GM12878 (cell line): ENCODE measurements around the gene MMP11. TPM values are rescaled to one million over a fixed set of nuclear protein-coding genes. Genes with fewer than 3 reads are reported as not detected.
A peak's percentile ranks its signal among the peaks of the same experiment; 100 is the strongest.

Source experiments
- ATAC-seq: fragments of 200-7000 bp; cut with Tn5 transposase; 3 replicates; pipeline ENCODE4 v1.9.1; 2020; ENCODE audit warnings: mild to moderate bottlenecking, moderate library complexity
- BruUV-seq: library from RNA; stranded (reverse); fragments of 400-500 nt; replicated peaks from 2 replicates; lab custom pipeline; 2021; lab: Mats Ljungman, UMichigan
- CTCF ChIA-PET: fragments of 300-600 bp; sonication (Branson Sonifier 250); formaldehyde crosslinking; extraction: SDS; loops from one replicate; lab custom pipeline; 2021; ENCODE audit warnings: inconsistent platforms; lab: Yijun Ruan, JAX
- POLR2A ChIA-PET: fragments of 350-600 bp; formaldehyde crosslinking; extraction: SDS; loops from one replicate; lab custom pipeline; 2021; ENCODE audit warnings: inconsistent platforms; lab: Charles Lee
- RAD21 ChIA-PET: fragments of 300-600 bp; sonication (Branson Sonifier 250); formaldehyde crosslinking; loops from one replicate; lab custom pipeline; 2023; ENCODE audit warnings: antibody characterized with exemption; ENCODE audit not compliant: unreplicated experiment; lab: Charles Lee
- SMC1A ChIA-PET: fragments of 300-600 bp; sonication (Branson Sonifier 250); formaldehyde crosslinking; loops from one replicate; lab custom pipeline; 2023; ENCODE audit not compliant: unreplicated experiment, uncharacterized antibody; lab: Charles Lee
- DNase-seq: peaks from one replicate; pipeline ENCODE4 v3.0.0-alpha.2; 2011; ENCODE audit warnings: low read depth, low spot score
- FAIRE-seq: peaks from 3 replicates; lab custom pipeline; 2011; peaks lifted over from hg19 to GRCh38; lab: Jason Lieb, UNC
- H2AFZ ChIP-seq: 2 replicates; pipeline ENCODE4 v1.6.0; 2011; ENCODE audit warnings: low read depth, low read length, control low read depth; ENCODE audit not compliant: control insufficient read depth
- H3K27ac ChIP-seq: 2 replicates; pipeline ENCODE4 v1.5.1; 2011; ENCODE audit warnings: control low read depth; ENCODE audit not compliant: control insufficient read depth, insufficient read depth
- H3K27me3 ChIP-seq, 2 experiments: replicated peaks in 1 of 2; 2 replicates each; pipeline versions ENCODE4 v1.6.0 to v1.6.1; 2011; ENCODE audit warnings: low read length in 1 of 2; ENCODE audit not compliant: control insufficient read depth in 2 of 2, insufficient read depth in 2 of 2
- H3K36me3 ChIP-seq, 2 experiments: 2 replicates each; pipeline ENCODE4 v1.5.1; 2011; ENCODE audit warnings: low read length in 1 of 2; ENCODE audit not compliant: control insufficient read depth in 2 of 2, insufficient read depth in 2 of 2
- H3K4me1 ChIP-seq: 2 replicates; pipeline ENCODE4 v1.6.1; 2011; ENCODE audit warnings: mild to moderate bottlenecking, low read length, moderate library complexity, mixed read lengths; ENCODE audit not compliant: control insufficient read depth, insufficient read depth
- H3K4me2 ChIP-seq: 2 replicates; pipeline ENCODE4 v1.6.0; 2011; ENCODE audit warnings: control low read depth; ENCODE audit not compliant: control insufficient read depth, insufficient read depth
- H3K4me3 ChIP-seq: fragments of 200-600 bp; sonication (generic); 2 replicates; pipeline ENCODE4 v1.5.1; 2016
- H3K79me2 ChIP-seq: 2 replicates; pipeline ENCODE4 v1.6.0; 2011; ENCODE audit warnings: low read length; ENCODE audit not compliant: control insufficient read depth, insufficient read depth
- H3K9ac ChIP-seq: 2 replicates; pipeline ENCODE4 v1.8.0; 2011; ENCODE audit warnings: low read length, control low read depth, mixed read lengths; ENCODE audit not compliant: control insufficient read depth, insufficient read depth
- H3K9me3 ChIP-seq: replicated peaks from 3 replicates; pipeline ENCODE4 v1.5.1; 2011; ENCODE audit warnings: mild to moderate bottlenecking, low read length; ENCODE audit not compliant: control insufficient read depth, insufficient read depth
- H4K20me1 ChIP-seq: 2 replicates; pipeline ENCODE4 v1.6.0; 2011; ENCODE audit not compliant: control insufficient read depth, insufficient read depth
- NFYA ChIP-seq: IDR thresholded peaks from 2 replicates; pipeline ENCODE4 v1.6.1; 2011; ENCODE audit warnings: low read depth, mild to moderate bottlenecking, low read length, improper control_type of control experiment, borderline replicate concordance
- POLR2A ChIP-seq: IDR thresholded peaks from 2 replicates; pipeline ENCODE4 v1.6.1; 2011; ENCODE audit warnings: low read depth, mild to moderate bottlenecking, low read length
- SUZ12 ChIP-seq: fragments of 200-600 bp; sonication (generic); IDR thresholded peaks from one replicate; pipeline ENCODE4 v1.6.1; 2018; ENCODE audit warnings: antibody characterized with exemption, mild to moderate bottlenecking; ENCODE audit not compliant: unreplicated experiment
- ZNF207 ChIP-seq: fragments of 450-650 bp; IDR thresholded peaks from 2 replicates; pipeline ENCODE4 v1.6.1; 2014; ENCODE audit warnings: antibody characterized with exemption, mild to moderate bottlenecking, borderline replicate concordance
- ZNF24 ChIP-seq: fragments of 450-650 bp; IDR thresholded peaks from 2 replicates; pipeline ENCODE4 v1.6.1; 2017; ENCODE audit warnings: antibody characterized with exemption, mild to moderate bottlenecking
- ZNF592 ChIP-seq: fragments of 450-650 bp; IDR thresholded peaks from 2 replicates; pipeline ENCODE4 v1.6.1; 2017; ENCODE audit warnings: mild to moderate bottlenecking, moderate library complexity
- WGBS: methylation state at CpG from one replicate; pipeline ENCODE4 v1.1.6; 2016; ENCODE audit warnings: low lambda C conversion rate; ENCODE audit not compliant: insufficient replicate concordance, insufficient coverage; ENCODE audit errors: missing lambda C conversion rate; 5-methylcytosine and 5-hydroxymethylcytosine counted together
- in situ Hi-C: fragments of 300-500 bp; cut with MboI; formaldehyde crosslinking; loops from 9 replicates; pipeline ENCODE4 v1.14.3; 2018; ENCODE audit warnings: mixed read lengths
- intact Hi-C: fragments of 100-400 bp; cut with micrococcal nuclease; formaldehyde crosslinking; loops from one replicate; pipeline ENCODE4 v1.14.2; 2022; ENCODE audit not compliant: unreplicated experiment
- polyA plus RNA-seq, 11 experiments: library from polyadenylated mRNA; depleted of rRNA in 4 of 11; unstranded in 6 of 11; stranded (reverse) in 5 of 11; fragments of >200 nt; fragmentation: Nextera tagmentation in 4 of 11; fragmentation: Illumina TruSeq in 1 of 11; extraction: Ambion mirVana in 4 of 11; extraction: Trizol in 1 of 11; gene quantifications; 1 replicate in 1 of 11; 2 replicates in 10 of 11; pipeline versions ENCODE4 v1.2.1 to v1.2.3, GENCODE V29; 2011 to 2016; ENCODE audit warnings: inconsistent platforms in 2 of 11, missing spikeins in 2 of 11, low read depth in 1 of 11
- total RNA-seq, 4 experiments: library from RNA; depleted of rRNA in 3 of 4; stranded (reverse); fragments of >200 nt in 3 of 4; fragmentation: Illumina TruSeq in 1 of 4; extraction: Trizol in 1 of 4; gene quantifications; 2 replicates each; pipeline versions ENCODE4 v1.2.1 to v1.2.3, GENCODE V29; 2013 to 2021

MMP11 gene
- total and polyA plus RNA-seq, 10 of the 15 experiments (the other 5 are each of a cell fraction or from before 2014, with no cell fraction given): 0.03 to 1.1 (median 0.31) TPM; not detected in 2

GRCh38 chr22:23737696-23738095, 35.0 kb upstream of the MMP11 start (continued):
- TF ChIP-seq NFYA: no peak

DNA sequence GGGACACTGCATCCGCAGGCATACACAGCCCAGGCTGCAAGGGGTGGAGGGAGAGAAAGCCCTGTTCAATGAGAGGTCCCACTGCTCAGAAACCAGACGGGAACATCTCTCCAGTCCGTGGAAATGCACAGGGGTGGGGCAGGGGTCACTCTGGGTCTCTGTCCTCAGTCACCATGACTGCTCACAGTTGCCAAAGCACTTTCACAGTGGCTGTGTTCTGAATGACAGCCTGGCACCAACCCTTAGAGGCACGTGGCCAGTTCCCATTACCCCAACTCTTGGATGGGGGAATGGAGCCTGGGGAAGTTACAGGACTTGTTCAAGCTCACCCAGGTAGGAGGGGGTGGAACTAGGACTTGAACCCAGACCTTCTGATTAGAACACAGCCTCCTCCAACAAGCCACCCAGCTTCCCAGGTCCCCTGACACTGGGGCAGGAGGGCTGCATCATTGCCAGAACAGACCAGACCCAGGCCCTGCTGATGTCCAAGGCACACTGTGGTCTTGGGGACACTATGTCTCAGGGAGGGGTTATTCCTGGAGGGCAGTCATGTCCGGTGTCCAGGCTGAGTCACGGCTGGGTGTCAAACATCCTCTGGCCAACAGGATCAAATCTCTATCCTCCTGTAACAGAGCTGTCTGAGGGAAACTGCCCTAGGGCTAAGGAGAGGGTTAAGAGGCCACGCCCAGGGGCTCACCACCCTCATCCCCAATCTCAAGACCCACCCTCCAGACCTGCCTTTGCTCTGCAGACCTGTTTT, 30.0 kb upstream of the MMP11 start:
- Histone ChIP-seq H3K4me1 (no peaks in the 10 kb centered on the region), H3K4me3 (no peak overlapping the region), H4K20me1 (no peaks in the 10 kb centered on the region), H3K79me2 (no peaks in the 10 kb centered on the region), H2AFZ (no peak overlapping the region), H3K9ac (no peak overlapping the region), H3K27ac (no peak overlapping the region), H3K4me2 (no peak overlapping the region), H3K36me3 (no peaks in the 10 kb centered on the region; a peak in 1 of 4 replicates), H3K9me3 (no peaks in the 10 kb centered on the region; the same call in 2 of the 3 replicates), H3K27me3 (no peaks in the 10 kb centered on the region)
- ChIA-PET RAD21 (no interaction called here), POLR2A (no interaction called here), SMC1A (no interaction called here), CTCF (no interaction called here)
- ATAC-seq (no peak), DNase-seq (no peak), FAIRE-seq (no peak)
- BruUV-seq: no TSS peak
- intact Hi-C loops: no loop called here
- no peak for TF ChIP-seq ZNF207
- peak; percentile 93 for TF ChIP-seq ZNF24
- peak; percentile 98 for TF ChIP-seq ZNF592
- no peak for TF ChIP-seq SUZ12
- 0 out of 2 replicates have a peak, but pooled peaks have one; percentile 6 for TF ChIP-seq POLR2A
- in situ Hi-C loops: no loop called here
- 59% methylated on average over 7 of the region's 7 CpGs for WGBS
